Posterior cingulate gyrus (tissue), 11 donors: ENCODE data around the gene FAM3B.

Experiments
- DNase-seq, 10 donors: peaks; one replicate each; pipeline versions ENCODE4 v3.0.0 to v3.0.0-alpha.2; 2020 to 2021; ENCODE audit warnings: mixed read lengths in 3 of 10
- intact Hi-C: fragments of 100-400 bp; cut with DNase I; formaldehyde crosslinking; loops from one replicate; pipeline ENCODE4 v1.15.1; 2023

Gene FAM3B

GRCh38 chr21:41317458-41317857 is 857 bp downstream of the FAM3B start:
- DNase-seq = no peak
- intact Hi-C loops = no loop called here

GRCh38 chr21:41318218-41318617 is 1.6 kb downstream of the FAM3B start:
- peak in 1 of 10 donors; percentile 59 for DNase-seq
- intact Hi-C loops = no loop called here

GRCh38 chr21:41319273-41319672 is 2.7 kb downstream of the FAM3B start:
- DNase-seq = no peak

GRCh38 chr21:41321211-41321907 is 4.8 kb downstream of the FAM3B start:
- peak in 1 of 10 donors; percentile 69 for DNase-seq
- intact Hi-C loops = no loop called here

More at GRCh38 chr21:41319273-41319672, 2.7 kb downstream of the FAM3B start:
- intact Hi-C loops = no loop called here

GRCh38 chr21:41321908-41322495 is 5.4 kb downstream of the FAM3B start:
- no peak for DNase-seq
- intact Hi-C loops = no loop called here

GRCh38 chr21:41322496-41323382 is 6.1 kb downstream of the FAM3B start:
- peak in 1 of 10 donors; percentile 59 for DNase-seq
- intact Hi-C loops = no loop called here

- intact Hi-C loops = no loop called here
Measured at GRCh38 chr21:41325138-41325912, 8.7 kb downstream of the FAM3B start.

GRCh38 chr21:41326414-41327080 is 9.9 kb downstream of the FAM3B start:
- intact Hi-C loops = no loop called here
- DNase-seq = peak in 1 of 10 donors; percentile 73

More at GRCh38 chr21:41325138-41325912, 8.7 kb downstream of the FAM3B start:
- DNase-seq = no peak

- no peak for DNase-seq
- intact Hi-C loops = no loop called here
Measured at GRCh38 chr21:41327753-41328152, 11.2 kb downstream of the FAM3B start.

GRCh38 chr21:41328660-41329607 is 12.3 kb downstream of the FAM3B start:
- intact Hi-C loops = no loop called here
- no peak for DNase-seq

GRCh38 chr21:41333752-41334151 is 17.2 kb downstream of the FAM3B start:
- intact Hi-C loops = no loop called here
- no peak for DNase-seq

- intact Hi-C loops = no loop called here
Measured at GRCh38 chr21:41337515-41337914, 20.9 kb downstream of the FAM3B start.

GRCh38 chr21:41338455-41338854 is 21.9 kb downstream of the FAM3B start:
- DNase-seq = no peak

More at GRCh38 chr21:41337515-41337914, 20.9 kb downstream of the FAM3B start:
- DNase-seq = no peak

GRCh38 chr21:41342035-41342434 is 25.4 kb downstream of the FAM3B start:
- no peak for DNase-seq
- intact Hi-C loops = no loop called here

More at GRCh38 chr21:41338455-41338854, 21.9 kb downstream of the FAM3B start:
- intact Hi-C loops = no loop called here

- DNase-seq = no peak
- intact Hi-C loops = no loop called here
Measured at GRCh38 chr21:41344146-41344545, 27.5 kb downstream of the FAM3B start.

- intact Hi-C loops = no loop called here
- DNase-seq = no peak
Measured at GRCh38 chr21:41345356-41345755, 28.8 kb downstream of the FAM3B start.

- DNase-seq = no peak
- intact Hi-C loops = no loop called here
Measured at GRCh38 chr21:41345934-41346685, 29.5 kb downstream of the FAM3B start.

GRCh38 chr21:41346758-41347157 is 30.2 kb downstream of the FAM3B start:
- intact Hi-C loops = no loop called here
- no peak for DNase-seq
